ENCODE measurements around the gene STX8.

Gene STX8

DNA sequence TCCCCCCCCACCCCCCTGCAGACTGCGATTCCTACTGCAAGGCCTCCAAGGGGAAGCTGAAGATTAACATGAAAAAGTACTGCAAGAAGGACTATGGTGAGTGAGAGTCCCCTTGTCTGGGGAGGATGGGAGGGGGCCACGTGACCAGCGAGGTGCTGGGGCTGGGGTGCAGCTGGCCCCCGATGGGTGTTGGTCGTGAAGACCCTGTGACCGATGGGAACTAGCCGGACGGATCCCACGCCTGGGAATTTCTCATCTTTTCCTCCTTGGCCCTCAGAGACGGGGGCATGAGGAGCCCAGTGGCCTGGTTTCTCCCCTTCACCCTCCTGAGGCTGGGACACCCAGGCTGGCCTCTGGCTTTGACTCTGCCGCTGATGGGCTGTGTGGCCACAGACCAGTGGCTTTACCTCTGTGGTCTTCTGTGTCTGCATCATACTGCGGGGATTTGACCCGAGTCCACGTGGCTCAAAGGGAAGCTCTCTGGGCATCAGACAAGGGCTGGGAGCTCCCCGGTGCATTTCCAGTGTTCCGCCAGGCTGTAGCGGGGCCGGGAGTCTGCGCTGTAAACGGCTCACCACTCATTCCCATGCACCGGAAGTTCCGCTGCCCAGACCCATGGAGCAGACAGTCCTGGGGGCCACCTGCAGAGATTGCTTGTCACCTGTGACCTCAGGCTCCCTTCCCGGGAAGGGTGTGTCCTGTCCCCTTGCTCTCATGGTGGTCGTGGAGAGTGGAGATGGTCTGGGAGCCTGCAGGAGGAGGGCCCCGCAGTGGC, 354.3 kb downstream of the STX8 start:
- DNase-seq: no peak

DNA sequence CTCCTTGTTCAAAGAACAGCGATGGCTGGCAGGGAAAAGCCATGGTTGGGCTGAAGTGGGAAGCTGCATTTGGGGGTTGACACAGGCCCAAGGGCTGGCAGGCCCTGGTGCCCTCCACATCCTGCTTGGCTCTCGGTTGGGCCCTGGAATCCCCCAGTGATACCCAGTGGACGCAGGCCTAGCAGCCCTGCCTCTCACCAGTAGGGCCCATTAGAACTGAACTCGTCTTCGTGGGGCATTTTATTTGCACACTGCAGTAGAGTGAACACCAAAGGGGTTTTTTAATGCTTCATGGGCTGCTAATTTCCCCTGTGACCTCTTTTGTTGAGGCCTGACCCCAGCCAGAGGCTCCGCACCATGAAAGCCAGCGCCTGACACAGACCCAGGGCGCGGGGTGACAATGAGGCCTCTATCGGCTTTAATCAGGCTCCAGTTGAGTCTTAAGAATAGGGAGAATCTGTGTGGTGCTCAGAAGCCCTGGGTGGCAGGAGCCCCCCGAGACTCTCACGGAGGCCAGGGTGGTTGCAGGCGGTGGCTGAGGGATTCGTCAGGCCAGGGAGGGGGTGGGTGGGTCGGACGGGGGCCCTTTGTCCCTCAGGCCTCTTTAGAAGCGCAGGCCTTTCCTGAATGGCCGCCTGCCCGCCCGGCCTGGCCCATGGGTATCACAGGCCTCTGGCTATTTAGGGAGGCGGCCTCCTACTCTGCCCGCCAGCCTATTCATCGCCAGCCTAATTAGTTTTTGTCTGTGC, 355.0 kb downstream of the STX8 start:
- no peak for DNase-seq

DNA sequence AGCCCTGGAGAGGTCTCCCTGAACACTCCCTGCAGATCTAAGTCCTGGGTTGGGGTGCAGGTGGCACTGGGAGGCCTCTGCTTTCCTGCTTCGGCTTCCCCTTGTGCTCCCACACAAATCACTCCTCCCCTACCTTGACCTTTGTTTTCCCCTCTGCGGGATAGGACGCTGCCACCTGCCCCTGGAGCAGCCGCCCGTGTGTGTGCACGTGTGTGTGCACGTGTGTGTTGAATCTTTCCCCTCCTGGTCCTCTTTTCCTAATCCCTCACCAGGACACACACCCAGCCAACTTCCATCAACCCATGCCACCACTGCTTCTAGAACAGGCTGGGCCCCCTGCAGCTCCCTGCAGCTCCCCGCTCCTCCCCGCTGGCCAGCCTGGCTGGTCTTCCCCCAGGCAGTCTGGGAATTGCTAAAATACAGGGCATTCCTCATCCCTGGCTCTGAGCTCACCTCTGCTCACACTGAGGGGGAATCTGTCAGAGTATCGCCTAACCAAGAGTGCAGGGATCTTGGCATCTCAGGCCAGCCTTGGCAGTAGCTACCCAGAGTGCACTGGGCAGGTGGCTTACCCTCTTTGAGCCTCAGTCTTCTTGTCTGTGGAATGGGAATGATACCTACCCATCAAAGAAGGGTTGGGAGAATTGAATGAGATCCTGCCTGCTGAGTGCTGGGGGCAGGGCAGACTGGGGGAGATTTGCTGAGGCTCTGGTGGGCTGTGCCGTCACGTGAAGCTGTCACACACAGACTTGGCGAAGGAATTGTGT, 355.8 kb downstream of the STX8 start:
- no peak for DNase-seq

DNA sequence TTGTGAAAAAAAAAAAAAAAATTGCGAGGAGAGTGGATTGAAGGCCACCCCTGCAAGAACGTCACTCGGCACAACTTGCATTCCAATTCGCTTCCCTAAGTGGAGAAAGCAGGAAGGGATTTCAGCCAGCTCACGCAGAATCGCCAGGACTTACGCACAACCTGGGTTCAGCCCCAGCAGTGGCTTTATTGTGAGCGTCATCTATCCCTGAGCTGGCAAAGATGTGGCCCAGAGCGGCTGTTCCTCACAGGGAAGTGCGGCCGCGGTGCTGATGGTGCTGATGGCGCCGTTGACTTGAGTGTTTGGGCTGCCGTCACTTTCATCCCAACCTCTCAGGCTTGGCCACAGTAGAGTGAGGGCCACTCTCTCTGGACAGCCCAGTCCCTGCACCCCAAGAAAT, 356.7 kb downstream of the STX8 start:
- no peak for DNase-seq

DNA sequence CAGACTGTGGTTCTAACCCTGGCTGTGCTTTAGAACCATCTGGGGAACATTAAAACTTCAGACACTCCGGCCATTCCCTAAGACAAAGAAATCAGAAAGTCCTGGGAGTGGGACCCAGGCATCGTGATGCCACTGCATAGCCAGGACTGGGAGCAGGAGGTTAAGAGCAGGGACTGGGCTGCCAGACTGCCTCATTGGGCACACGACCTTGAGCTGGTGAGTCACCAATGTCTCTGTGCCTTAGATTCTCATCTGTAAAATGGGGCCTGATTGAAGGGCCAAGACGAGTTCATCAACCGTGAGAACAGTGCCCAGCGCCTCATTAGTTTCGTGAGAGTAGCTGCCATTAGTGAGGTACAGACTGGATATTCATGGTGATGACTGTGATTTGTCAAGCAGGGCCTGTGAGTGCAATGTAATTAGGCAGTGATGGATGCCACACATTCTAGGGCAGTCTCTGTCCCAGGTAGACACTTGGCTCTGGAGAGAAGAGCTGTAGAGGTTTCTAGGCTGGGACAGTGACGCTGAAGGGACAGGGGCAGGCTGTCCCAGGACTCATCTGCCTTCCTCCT, 357.5 kb downstream of the STX8 start:
- no peak for DNase-seq

DNA sequence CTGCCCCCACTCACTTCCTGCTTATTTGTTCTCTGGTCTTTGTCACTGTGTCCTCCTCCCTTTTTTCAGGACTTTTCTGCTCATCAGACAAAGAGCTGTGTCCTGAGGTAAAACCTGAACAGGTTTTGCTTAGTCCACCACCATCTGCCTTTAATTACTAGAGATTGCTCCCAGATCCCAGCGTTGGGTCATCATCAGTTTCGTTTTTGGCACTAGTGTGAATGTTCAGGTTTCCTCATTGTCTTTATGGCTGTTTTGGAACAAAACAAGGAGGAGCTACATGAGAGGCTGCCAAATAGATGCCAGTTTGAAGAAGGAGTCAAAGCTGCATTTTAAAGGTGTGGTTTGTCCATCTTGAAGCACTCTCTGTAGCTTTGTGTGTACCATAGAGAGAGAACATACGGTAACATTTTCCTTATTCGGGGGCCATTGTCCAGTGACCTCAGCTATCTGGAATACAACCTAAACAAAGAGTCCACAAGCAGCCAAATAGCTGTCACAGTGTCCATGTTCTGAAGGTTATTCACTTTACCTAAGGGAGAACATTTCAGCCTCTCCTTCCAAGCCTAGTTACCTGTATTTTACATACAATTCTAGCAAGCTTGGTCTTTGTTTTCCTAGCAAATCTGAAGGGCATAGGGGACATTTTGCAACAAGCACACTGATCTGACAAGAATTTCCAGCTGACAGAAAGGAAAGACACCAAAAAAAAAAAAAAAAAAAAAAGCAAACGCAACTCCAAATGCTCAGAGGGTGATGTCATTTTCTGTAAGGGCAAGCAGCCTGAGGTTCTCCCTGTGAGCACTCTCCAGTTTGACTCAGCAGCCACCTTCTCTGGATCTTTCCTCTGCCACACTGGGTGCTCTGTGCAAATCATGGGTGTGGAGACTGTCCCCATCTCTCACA, 358.2 kb downstream of the STX8 start:
- DNase-seq: no peak

DNA sequence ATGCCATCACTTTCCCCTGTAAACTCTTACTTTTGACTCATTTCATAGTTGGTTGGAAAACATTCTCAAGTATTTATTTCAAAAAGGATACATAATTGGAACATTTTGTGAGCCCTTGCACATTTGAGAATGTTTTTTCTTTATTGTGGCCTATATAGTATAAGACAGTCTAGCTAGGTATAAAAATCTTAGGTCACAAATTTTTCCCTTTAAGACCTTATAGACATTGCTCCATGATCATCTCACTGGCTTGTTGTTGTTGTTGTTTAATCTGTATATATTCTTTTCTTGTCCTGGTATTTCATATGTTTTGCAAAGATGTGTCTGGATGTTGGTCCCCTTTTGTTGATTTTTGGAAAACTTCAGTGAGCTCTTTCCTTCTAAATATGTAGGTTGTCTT, 360.2 kb downstream of the STX8 start:
- DNase-seq: no peak

DNA sequence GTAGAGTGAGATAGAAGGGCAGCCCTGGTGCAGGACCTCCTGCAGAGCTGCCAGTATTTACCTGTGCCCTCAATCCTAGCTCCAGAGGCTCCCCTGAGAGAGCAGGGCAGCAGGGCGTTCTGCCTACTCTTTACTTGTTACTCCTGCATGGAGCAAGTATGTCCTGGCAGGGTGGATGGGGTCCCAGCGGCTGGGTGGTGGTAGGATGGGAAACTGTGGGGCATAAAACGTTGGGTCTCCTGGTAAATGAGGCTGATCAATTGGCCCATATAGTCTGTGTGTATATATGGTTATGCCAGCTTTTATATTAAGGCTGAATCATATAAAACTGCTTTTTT, 362.3 kb downstream of the STX8 start:
- DNase-seq: no peak

DNA sequence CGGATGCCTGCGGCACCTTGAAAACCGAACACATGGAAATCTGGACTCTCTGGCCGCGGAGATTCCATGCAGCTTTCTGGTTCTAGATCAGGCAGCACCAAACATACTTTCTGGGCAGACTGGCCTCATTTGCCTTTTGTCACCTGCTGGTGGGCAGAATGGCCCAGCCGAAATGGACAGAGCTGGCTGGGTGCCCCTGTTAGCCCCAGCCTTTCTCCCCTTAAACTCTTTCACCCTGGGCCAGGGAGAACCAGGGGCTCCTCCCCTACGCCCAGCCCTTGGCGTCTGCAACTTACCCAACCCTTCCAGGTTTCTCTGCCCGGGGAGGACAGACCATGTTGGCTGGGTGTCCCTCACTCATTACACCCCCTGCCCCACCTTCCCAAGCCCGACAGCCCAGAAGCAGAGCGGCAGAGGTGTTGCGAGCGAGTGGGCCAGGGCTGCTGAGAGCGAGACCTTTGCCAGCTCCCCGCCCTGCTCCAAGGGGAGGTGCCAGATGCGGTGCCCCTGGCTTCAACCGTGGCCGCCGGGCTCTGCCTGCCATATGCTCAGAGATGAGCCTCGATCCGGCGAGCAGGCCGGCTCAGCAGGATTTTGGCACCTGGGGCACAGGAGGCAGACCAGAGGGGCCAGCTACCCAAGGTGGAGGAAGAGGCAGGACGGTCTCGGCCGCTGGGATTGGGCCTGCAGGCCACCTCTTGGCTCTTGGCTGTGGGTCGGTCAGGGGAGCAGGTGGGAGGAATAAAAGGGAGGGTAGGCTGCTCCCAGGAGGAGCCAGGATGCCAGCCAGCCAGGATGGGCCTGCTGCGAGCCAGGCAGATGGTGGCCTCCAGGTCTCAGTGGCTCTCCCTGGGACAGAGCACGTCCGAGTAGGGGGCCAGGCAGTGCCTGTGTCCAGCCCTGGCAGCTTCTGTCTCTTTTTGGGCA, 363.0 kb downstream of the STX8 start:
- no peak for DNase-seq

DNA sequence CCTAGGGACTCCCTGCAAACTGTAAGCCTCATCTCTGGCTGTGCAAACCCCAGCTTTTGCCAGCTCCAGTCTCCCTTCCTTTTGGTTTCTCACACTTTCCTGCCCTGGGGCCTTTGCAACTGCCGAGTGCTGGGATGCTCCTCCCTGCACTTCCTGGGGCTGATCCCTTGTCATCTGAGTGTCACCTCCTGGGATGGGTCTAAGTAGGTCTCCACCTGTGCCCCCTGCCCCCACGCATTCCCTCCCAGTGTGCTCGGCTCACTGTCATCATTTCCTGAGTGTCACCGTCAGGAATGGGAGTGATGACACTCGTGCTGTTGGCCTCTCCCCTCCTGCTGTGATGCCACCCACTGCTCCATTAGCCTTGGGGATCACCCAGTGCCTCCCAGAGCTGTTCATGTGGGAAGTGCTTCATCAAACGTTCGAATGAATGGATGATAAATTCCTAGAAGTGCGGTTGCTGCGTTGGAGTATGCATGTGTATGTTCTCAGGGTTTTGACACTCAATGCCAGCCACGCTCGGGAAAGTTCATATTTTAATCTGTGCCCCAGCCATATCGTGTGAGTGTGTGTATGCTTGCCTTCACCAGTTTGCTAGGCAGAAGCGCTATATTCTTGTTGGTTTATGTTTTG, 364.4 kb downstream of the STX8 start:
- no peak for DNase-seq

DNA sequence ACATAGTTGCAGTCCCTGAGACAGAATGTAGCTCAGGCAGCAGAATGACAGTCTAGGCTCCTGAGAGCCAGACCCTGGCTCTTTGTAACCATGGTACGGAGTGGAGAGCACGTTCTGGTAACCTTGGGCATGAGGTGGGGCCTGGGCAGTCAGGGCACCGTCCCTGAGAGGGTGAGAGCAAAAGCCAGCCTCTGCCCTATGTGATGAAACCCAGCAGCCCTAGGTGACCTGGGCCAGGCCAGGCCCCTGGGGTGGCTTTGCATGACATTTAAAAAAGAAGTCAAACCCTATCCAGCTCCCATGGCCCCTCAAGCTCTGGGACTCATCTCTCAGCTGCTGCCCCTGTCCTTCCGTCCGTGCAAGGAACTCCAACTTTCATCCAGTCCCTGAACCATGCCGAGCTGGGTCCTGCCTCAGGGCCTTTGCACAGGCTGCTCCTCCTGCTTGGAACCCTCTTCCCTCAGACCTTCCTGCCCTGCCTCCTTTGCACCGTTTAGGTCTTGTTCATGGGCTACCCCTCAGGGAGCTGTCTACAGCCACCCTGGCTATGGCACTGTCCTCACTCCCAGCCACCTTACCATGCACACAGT, 365.7 kb downstream of the STX8 start:
- no peak for DNase-seq

DNA sequence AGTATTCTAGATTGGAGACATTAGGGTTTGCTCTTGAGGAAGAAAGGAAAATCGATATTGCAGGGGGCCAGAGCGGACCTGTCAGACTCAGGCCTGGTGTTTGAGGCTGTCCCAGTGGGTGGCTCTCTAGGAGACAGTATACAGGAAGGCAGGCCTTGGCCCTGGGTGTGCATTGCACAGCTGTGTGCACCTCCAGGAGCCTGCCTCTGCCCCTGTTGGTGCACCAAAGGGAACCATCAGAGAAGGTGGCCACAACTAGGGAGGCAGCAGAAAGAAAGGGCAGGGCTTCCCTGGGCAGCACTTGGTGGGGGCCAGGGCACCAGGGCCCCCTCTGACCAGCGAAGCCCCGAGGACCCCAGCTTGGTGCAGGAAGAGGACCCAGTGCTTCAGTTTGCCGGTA, 366.3 kb downstream of the STX8 start:
- no peak for DNase-seq

DNA sequence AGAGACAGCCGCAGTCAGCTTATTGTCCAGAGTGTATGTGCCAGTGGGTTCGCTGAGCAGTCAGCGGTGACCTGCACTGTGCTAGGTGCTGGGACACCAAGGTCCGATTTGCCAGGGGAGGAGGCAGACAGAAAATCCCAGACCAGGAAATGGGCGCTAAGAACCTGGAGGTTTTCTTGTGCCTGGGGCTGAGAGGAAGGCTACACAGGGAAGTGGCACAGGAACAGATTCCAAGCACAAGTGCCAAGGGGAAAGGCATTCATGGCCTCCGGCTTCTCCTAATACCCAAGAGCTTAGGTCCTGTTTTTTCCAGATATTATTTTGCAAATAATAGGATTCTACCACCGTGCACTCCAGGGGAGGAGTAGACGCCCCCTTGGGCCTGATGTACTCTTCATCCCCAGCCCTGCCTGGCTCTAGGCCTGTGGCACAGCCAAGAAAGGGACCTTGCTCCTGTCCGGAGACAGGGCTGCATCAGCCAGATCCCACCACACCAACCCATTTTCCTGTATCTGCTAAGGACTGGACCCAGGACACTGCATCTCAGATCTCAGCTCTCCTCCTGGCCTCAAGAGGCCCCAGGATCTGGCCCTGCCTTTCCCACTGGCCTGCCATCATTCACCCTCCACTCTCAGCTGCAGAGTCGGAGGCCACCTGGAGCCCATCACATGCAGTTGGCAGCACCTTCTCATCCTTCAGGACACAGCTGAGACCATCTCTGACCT, 367.1 kb downstream of the STX8 start:
- no peak for DNase-seq

DNA sequence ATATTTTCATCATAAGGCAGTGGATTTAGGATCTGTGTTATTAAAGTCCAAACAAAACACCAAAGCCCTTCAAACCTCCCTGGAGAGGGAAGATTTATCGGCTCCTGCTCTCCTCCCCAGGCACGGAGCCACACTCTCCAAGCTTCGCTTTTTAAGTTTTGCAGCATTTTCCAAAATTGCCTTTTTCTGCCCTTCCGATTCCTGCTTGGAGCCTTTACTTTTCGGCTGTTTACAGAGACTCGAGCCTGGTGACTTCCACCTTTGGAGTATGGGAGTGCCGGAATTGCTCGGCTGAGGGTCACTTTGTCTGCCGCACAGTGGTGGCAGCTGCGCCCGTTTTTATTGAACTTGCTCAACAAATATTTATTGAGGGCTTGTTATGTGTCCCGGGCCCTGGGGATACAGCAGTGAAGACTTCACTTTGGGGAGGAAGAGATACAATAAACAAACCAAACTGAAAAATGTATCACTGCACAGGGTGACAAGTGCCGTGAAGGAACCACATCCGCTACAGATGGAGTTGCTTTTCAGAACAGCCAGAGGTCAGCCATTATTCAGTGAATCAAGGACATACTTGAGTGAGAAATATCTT, 368.8 kb downstream of the STX8 start:
- DNase-seq: no peak

DNA sequence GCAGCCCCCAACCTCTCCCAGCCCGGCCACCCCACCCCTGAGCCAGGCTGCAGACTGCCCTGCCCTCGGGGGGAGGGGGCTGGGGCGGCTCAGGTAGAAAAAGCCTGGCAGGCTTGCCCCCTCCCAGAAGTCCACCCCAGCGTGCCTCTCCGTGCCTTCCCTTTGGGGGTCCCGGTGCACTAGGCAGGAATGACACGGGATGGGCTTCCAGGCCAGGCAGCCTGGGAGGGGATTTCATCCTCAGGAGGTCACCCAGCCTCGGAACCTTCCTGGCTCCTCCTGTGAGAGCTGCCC, 369.3 kb downstream of the STX8 start:
- DNase-seq: no peak

DNA sequence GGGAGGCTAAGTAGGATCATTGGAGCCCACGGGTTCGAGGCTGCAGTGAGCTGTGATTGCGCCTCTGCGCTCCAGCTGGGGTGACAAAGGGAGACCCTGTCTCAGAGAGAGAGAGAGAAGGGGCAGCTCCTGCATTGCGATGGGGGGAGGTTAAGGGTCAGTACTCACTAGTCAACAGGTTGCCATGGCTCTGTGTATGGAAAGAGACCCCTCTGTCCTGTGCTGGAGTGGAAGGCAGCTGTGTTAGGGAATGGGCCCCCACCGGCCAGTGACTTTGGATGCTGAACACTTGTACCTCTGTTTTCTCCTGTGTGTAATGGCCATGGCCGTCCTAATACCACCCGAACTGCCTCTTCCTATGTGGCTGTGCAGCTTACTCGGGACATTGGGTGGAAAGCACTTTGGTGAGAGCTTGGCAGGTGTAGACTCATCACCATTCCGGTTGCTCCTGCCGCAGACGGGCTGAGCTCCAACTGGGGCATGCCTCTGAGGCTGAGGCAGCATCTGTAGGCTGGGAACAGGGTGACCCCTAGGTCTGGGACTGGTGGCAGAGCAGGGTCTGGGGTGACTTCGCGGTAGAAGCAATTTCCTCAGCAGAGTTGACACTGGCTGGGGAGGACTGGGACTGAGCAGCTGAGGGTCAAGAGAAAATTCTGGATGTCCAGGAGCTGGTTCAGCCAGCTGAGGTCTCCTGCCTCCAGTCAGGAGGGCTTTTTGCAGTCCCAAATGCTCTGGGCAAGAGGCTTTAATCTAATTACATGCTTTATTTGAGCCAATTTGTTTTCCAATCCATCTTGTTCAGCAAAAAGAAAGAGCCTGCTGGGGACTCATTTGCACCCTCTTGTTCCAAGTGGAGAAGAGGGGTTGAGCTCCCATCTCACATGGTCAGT, 369.9 kb downstream of the STX8 start:
- no peak for DNase-seq

DNA sequence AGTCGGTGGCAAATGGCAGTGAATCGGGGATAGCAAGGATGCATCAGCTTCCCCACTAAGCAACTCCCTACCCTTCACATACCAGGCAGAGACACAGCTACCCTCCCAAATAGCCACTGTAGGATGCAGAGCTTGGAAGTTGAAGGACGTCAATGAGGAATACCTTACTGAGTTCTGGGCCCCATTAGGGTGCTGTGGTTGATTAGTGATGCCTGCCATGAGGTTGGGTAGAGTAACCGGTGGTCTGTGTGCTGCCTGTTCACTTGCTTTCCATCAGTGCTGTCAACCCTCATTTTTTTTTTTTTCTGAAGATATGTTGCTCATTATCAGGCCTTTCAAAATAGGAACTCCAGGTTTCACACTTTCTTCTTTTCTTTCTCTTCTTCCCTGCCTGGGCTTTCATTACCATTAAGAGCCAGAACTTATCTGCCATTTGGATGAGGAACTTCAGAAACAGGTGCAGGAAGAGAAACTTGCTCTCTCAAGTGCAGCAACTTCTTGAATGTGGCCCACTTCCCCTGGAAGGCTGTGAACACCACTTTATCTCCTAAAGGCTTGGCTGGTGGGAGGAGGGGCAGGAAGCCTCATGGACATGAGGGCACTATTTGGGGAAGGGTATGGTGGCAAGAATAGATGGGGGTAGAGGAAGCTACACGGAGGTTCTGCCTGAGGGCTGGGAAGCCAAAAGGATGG, 370.8 kb downstream of the STX8 start:
- DNase-seq: no peak

All from T-helper 9 cell (primary cell).